ENCODE measurements around the gene PNP. TPM values are rescaled to one million over a fixed set of nuclear protein-coding genes. Genes with fewer than 3 reads are reported as not detected.
"Not testable (repeated sequence)": the region's sequence is repeated elsewhere in the genome, so short reads cannot be mapped to it uniquely, and the experiment has no call there.

Gene PNP
- total RNA-seq, 2 donors from 2014 or later = 111 to 115 TPM

GRCh38 chr14:20436363-20436755 lies 32.8 kb upstream of the PNP start:
- DNase-seq (no peak), ATAC-seq (replicated peaks in 1 of 2) (no peak)
- Mint-ChIP-seq H3K4me3 (no peak overlapping the region), H3K9me3 (no peaks in the 10 kb centered on the region), H3K27me3 (ENCODE audit: low read depth) (peaks cover 4% of the 10 kb centered on the region), H3K27ac (no peak overlapping the region), H3K4me1 (ENCODE audit: low read depth) (peaks cover 14% of the 10 kb centered on the region), H3K36me3 (ENCODE audit: insufficient read depth in 2 of 2) (no peaks in the 10 kb centered on the region)

GRCh38 chr14:20438664-20439063 lies 30.5 kb upstream of the PNP start:
- Mint-ChIP-seq H3K27ac (no peak overlapping the region), H3K36me3 (ENCODE audit: insufficient read depth in 2 of 2) (no peaks in the 10 kb centered on the region), H3K9me3 (no peaks in the 10 kb centered on the region), H3K27me3 (ENCODE audit: low read depth) (peaks cover 4% of the 10 kb centered on the region), H3K4me3 (no peak overlapping the region), H3K4me1 (ENCODE audit: low read depth) (peaks cover 24% of the 10 kb centered on the region)
- ATAC-seq (replicated peaks in 1 of 2) (no peak), DNase-seq (no peak)

- Mint-ChIP-seq H3K9me3 (no peaks in the 10 kb centered on the region), H3K4me1 (ENCODE audit: low read depth) (peaks cover 24% of the 10 kb centered on the region), H3K36me3 (ENCODE audit: insufficient read depth in 2 of 2) (no peaks in the 10 kb centered on the region), H3K27me3 (ENCODE audit: low read depth) (peaks cover 4% of the 10 kb centered on the region), H3K27ac (no peak overlapping the region), H3K4me3 (peak overlapping the region; percentile 35 to 70)
- ATAC-seq (replicated peaks in 1 of 2) = peak; percentile 13 to 27
- DNase-seq = no peak
These were observed 28.7 kb upstream of the PNP start for GRCh38 chr14:20440465-20440864.

GRCh38 chr14:20440882-20441281 lies 28.3 kb upstream of the PNP start:
- Mint-ChIP-seq H3K36me3 (ENCODE audit: insufficient read depth in 2 of 2) (no peaks in the 10 kb centered on the region), H3K4me3 (peak overlapping the region; percentile 35 to 70), H3K27ac (peak overlapping the region; percentile 3), H3K4me1 (ENCODE audit: low read depth) (peaks cover 24% of the 10 kb centered on the region), H3K27me3 (ENCODE audit: low read depth) (peaks cover 4% of the 10 kb centered on the region), H3K9me3 (no peaks in the 10 kb centered on the region)
- ATAC-seq (replicated peaks in 1 of 2) (peak; percentile 80 to 90), DNase-seq (peak; percentile 30 to 37)

- DNase-seq = no peak
- Mint-ChIP-seq H3K4me1 (ENCODE audit: low read depth) (peaks cover 24% of the 10 kb centered on the region), H3K9me3 (no peaks in the 10 kb centered on the region), H3K36me3 (ENCODE audit: insufficient read depth in 2 of 2) (no peaks in the 10 kb centered on the region), H3K27ac (no peak overlapping the region), H3K4me3 (peak overlapping the region in 1 of 2 donors; percentile 70), H3K27me3 (ENCODE audit: low read depth) (peaks cover 4% of the 10 kb centered on the region)
- no peak for ATAC-seq (replicated peaks in 1 of 2)
These were observed 27.7 kb upstream of the PNP start for GRCh38 chr14:20441461-20441860.

GRCh38 chr14:20443650-20444049 lies 25.6 kb upstream of the PNP start:
- peaks cover 24% of the 10 kb centered on the region for H3K4me1 Mint-ChIP-seq (ENCODE audit: low read depth)
- H3K36me3 Mint-ChIP-seq (ENCODE audit: insufficient read depth in 2 of 2) = peaks cover 6 to 13% of the 10 kb centered on the region in 2 donors
- not testable (repeated sequence) for H3K27ac Mint-ChIP-seq; ATAC-seq (replicated peaks in 1 of 2); DNase-seq; H3K4me3 Mint-ChIP-seq; H3K9me3 Mint-ChIP-seq; H3K27me3 Mint-ChIP-seq (ENCODE audit: low read depth)

GRCh38 chr14:20446889-20447288 lies 22.3 kb upstream of the PNP start:
- ATAC-seq (replicated peaks in 1 of 2) (no peak), DNase-seq (no peak)
- H3K27ac Mint-ChIP-seq = peak overlapping the region; percentile 7
- no peaks in the 10 kb centered on the region for H3K9me3 Mint-ChIP-seq
- H3K36me3 Mint-ChIP-seq (ENCODE audit: insufficient read depth in 2 of 2) = peaks cover 10 to 24% of the 10 kb centered on the region in 2 donors
- no peaks in the 10 kb centered on the region for H3K27me3 Mint-ChIP-seq (ENCODE audit: low read depth)
- no peak overlapping the region for H3K4me3 Mint-ChIP-seq
- H3K4me1 Mint-ChIP-seq (ENCODE audit: low read depth) = peaks cover 8% of the 10 kb centered on the region

- DNase-seq; ATAC-seq (replicated peaks in 1 of 2); H3K9me3 Mint-ChIP-seq; H3K27me3 Mint-ChIP-seq (ENCODE audit: low read depth): not testable (repeated sequence)
- Mint-ChIP-seq H3K27ac (peak overlapping the region; percentile 60), H3K4me3 (peak overlapping the region; percentile 21 to 26), H3K4me1 (ENCODE audit: low read depth) (peaks cover 15% of the 10 kb centered on the region), H3K36me3 (ENCODE audit: insufficient read depth in 2 of 2) (peaks cover 6 to 28% of the 10 kb centered on the region in 2 donors)
These were observed 16.4 kb upstream of the PNP start for GRCh38 chr14:20452831-20453230.

- H3K27ac Mint-ChIP-seq = peak within 1 kb of the TSS; percentile 67
- ATAC-seq (replicated peaks in 1 of 2) = peak; percentile 86 to 88
- DNase-seq = peak; percentile 96 to 99
- peak within 1 kb of the TSS in 1 of 2 donors; percentile 46 for H3K4me3 Mint-ChIP-seq
- no peaks in the 10 kb centered on the region for H3K27me3 Mint-ChIP-seq (ENCODE audit: low read depth)
- peaks cover 4 to 21% of the 10 kb centered on the region in 2 donors for H3K36me3 Mint-ChIP-seq (ENCODE audit: insufficient read depth in 2 of 2)
- H3K4me1 Mint-ChIP-seq (ENCODE audit: low read depth) = peaks cover 19% of the 10 kb centered on the region
- H3K9me3 Mint-ChIP-seq = no peaks in the 10 kb centered on the region
These were observed 14.5 kb upstream of the PNP start, which contains the start of the genes APEX1 and OSGEP for GRCh38 chr14:20454516-20455354. APEX1 (plus strand) TSS chr14:20455226; CDS start chr14:20455646, 420 bp downstream. OSGEP (minus strand) TSS chr14:20454812; CDS start chr14:20454683, 129 bp downstream.

- peak; percentile 73 to 75 for ATAC-seq (replicated peaks in 1 of 2)
- no peaks in the 10 kb centered on the region for H3K27me3 Mint-ChIP-seq (ENCODE audit: low read depth)
- no peak overlapping the region for H3K4me3 Mint-ChIP-seq
- no peak overlapping the region for H3K27ac Mint-ChIP-seq
- peaks cover 28% of the 10 kb centered on the region for H3K4me1 Mint-ChIP-seq (ENCODE audit: low read depth)
- DNase-seq = peak; percentile 51 to 83
- H3K36me3 Mint-ChIP-seq (ENCODE audit: insufficient read depth in 2 of 2) = peaks cover 0 to 22% of the 10 kb centered on the region in 2 donors
- H3K9me3 Mint-ChIP-seq = no peaks in the 10 kb centered on the region
These were observed 13.6 kb upstream of the PNP start for GRCh38 chr14:20455355-20456300.

- Mint-ChIP-seq H3K36me3 (ENCODE audit: insufficient read depth in 2 of 2) (peaks cover 0 to 16% of the 10 kb centered on the region in 2 donors), H3K4me3 (peak overlapping the region in 1 of 2 donors; percentile 5), H3K9me3 (no peaks in the 10 kb centered on the region), H3K27ac (no peak overlapping the region), H3K27me3 (ENCODE audit: low read depth) (no peaks in the 10 kb centered on the region), H3K4me1 (ENCODE audit: low read depth) (peaks cover 29% of the 10 kb centered on the region)
- ATAC-seq (replicated peaks in 1 of 2) (no peak), DNase-seq (no peak)
These were observed 12.2 kb upstream of the PNP start for GRCh38 chr14:20456971-20457370.

- Mint-ChIP-seq H3K4me1 (ENCODE audit: low read depth) (peaks cover 23% of the 10 kb centered on the region), H3K27ac (peak overlapping the region; percentile 58), H3K4me3 (no peak overlapping the region), H3K36me3 (ENCODE audit: insufficient read depth in 2 of 2) (peaks cover 0 to 16% of the 10 kb centered on the region in 2 donors), H3K9me3 (no peaks in the 10 kb centered on the region), H3K27me3 (ENCODE audit: low read depth) (no peaks in the 10 kb centered on the region)
- no peak for ATAC-seq (replicated peaks in 1 of 2)
- DNase-seq = no peak
These were observed 11.0 kb upstream of the PNP start for GRCh38 chr14:20458031-20458789.
